Transverse colon (tissue), 4 donors: Measurements from ENCODE around the gene CBX6. TPM values are rescaled to one million over a fixed set of nuclear protein-coding genes. Genes with fewer than 3 reads are reported as not detected.

Source experiments
- DNase-seq: peaks from one replicate; pipeline ENCODE4 v3.0.0-alpha.2; 2019
- H3K27ac ChIP-seq, 4 donors: fragments of 200-600 bp; sonication (generic); 2 replicates each; pipeline ENCODE4 v1.5.1; 2016 to 2018; ENCODE audit warnings: inconsistent platforms in 4 of 4
- H3K27me3 ChIP-seq: fragments of 200-600 bp; sonication (generic); 2 replicates; pipeline ENCODE4 v1.5.1; 2017; ENCODE audit warnings: inconsistent platforms
- H3K36me3 ChIP-seq, 4 donors: fragments of 200-600 bp; sonication (generic); 2 replicates each; pipeline ENCODE4 v1.5.1; 2017 to 2019; ENCODE audit warnings: inconsistent platforms in 4 of 4
- H3K4me1 ChIP-seq, 4 donors: fragments of 200-600 bp; sonication (generic); 2 replicates each; pipeline ENCODE4 v1.5.1; 2017 to 2020; ENCODE audit warnings: inconsistent platforms in 4 of 4
- H3K4me3 ChIP-seq, 4 donors: fragments of 200-600 bp; sonication (generic); 1 replicate in 1 of 4; 2 replicates in 3 of 4; pipeline versions ENCODE4 v1.5.1 to v1.6.1; 2017 to 2019; ENCODE audit warnings: inconsistent platforms in 4 of 4
- H3K9me3 ChIP-seq, 2 donors: fragments of 200-600 bp; sonication (generic); 2 replicates each; pipeline ENCODE4 v1.5.1; 2017 to 2019; ENCODE audit warnings: inconsistent platforms in 2 of 2
- CTCF ChIP-seq, 5 experiments: fragments of 200-600 bp in 3 of 5; fragments of 450-650 bp in 2 of 5; sonication (generic) in 3 of 5; IDR thresholded peaks; 1 replicate in 2 of 5; 2 replicates in 3 of 5; pipeline ENCODE4 v1.5.1; 2016 to 2017; ENCODE audit warnings: antibody characterized with exemption in 5 of 5, inconsistent platforms in 3 of 5, mild to moderate bottlenecking in 2 of 5, moderate library complexity in 1 of 5
- EP300 ChIP-seq: sonication (generic); formaldehyde crosslinking; IDR thresholded peaks from one replicate; pipeline ENCODE4 v1.6.1; 2017; ENCODE audit warnings: antibody characterized with exemption, low read depth
- POLR2A ChIP-seq: fragments of 450-650 bp; IDR thresholded peaks from one replicate; pipeline ENCODE4 v1.6.1; 2016; ENCODE audit warnings: antibody characterized with exemption, mild to moderate bottlenecking, moderate library complexity
- POLR2AphosphoS5 ChIP-seq, 3 donors: sonication (generic); formaldehyde crosslinking; IDR thresholded peaks; one replicate each; pipeline ENCODE4 v1.6.1; 2016; ENCODE audit warnings: antibody characterized with exemption in 3 of 3
- WGBS, 2 donors: methylation state at CpG; one replicate each; pipeline ENCODE4 v1.1.5; 2018; ENCODE audit warnings: low coverage in 1 of 2; 5-methylcytosine and 5-hydroxymethylcytosine counted together
- in situ Hi-C, 4 donors: fragments of 200-750 bp; cut with MboI; loops; one replicate each; pipeline versions ENCODE4 v1.15.0 to v1.15.1; 2017; ENCODE audit warnings: low sequenced_read_pairs in 3 of 4, low pct_ligation_motif_present in 1 of 4, low pct_unique_long_range_greater_than_20kb in 1 of 4
- intact Hi-C: fragments of 100-400 bp; cut with DNase I; formaldehyde crosslinking; loops from one replicate; pipeline ENCODE4 v1.15.1; 2023; ENCODE audit warnings: low total_unique reads
- total RNA-seq, 4 donors: library from RNA; depleted of rRNA; stranded (reverse); fragments of >200 nt; gene quantifications; one replicate each; pipeline ENCODE4 v1.1.0, GENCODE V29; 2016

The CBX6 gene
- 10 to 100 TPM; 14.5 to 42.6 (median 22.1) TPM for total RNA-seq

- in situ Hi-C loops: loop anchor here (10.0 to 25.0 kb wide), 3 partner anchors 132 to 252 kb away; no protein-coding TSS in a partner anchor
Measured at GRCh38 chr22:38872172-38872830, at the start of gene CBX6. CBX6 (minus strand) TSS chr22:38872216; CDS start chr22:38872190, 26 bp downstream.

GRCh38 chr22:38921806-38922205 lies 49.8 kb upstream of the CBX6 start:
- H3K4me1 ChIP-seq: peaks cover 14 to 46% (median 26%) of the 10 kb centered on the region in 4 donors

More at GRCh38 chr22:38872172-38872830, at the start of gene CBX6:
- Histone ChIP-seq H3K4me3 (peak within 1 kb of the TSS; percentile 54 to 71 (median 64)), H3K27me3 (peaks cover 36% of the 10 kb centered on the region), H3K4me1 (peaks cover 14 to 38% (median 21%) of the 10 kb centered on the region in 4 donors), H3K9me3 (no peaks in the 10 kb centered on the region), H3K36me3 (no peaks in the 10 kb centered on the region), H3K27ac (peak within 1 kb of the TSS; percentile 88 to 95 (median 90))
- intact Hi-C loops: loop anchor here (1.0 kb wide), 1 partner anchor 54 kb away; no protein-coding TSS in a partner anchor
- WGBS, 2 donors: 1% methylated on average over 33 of the region's 73 CpGs; no CpG with 5 or more reads in 1 of the 2 donors
- TF ChIP-seq POLR2AphosphoS5 (IDR thresholded peaks at IDR 0.05): peak; percentile 61 to 66 (median 62)
- no peak for TF ChIP-seq EP300
- DNase-seq: peak; percentile 93

GRCh38 chr22:38921120-38921519 lies 49.1 kb upstream of the CBX6 start:
- intact Hi-C loops: no loop called here
- H3K4me1 ChIP-seq: peaks cover 14 to 44% (median 26%) of the 10 kb centered on the region in 4 donors
- 41% methylated on average over 6 of the region's 6 CpGs; no CpG with 5 or more reads in 1 of the 2 donors for WGBS, 2 donors

More at GRCh38 chr22:38921806-38922205, 49.8 kb upstream of the CBX6 start:
- DNase-seq: no peak
- 54 to 60% methylated on average over 1 to 4 of the region's 4 CpGs for WGBS, 2 donors
- no peak overlapping the region for H3K4me3 ChIP-seq
- in situ Hi-C loops (no loop called here), intact Hi-C loops (no loop called here)
- H3K9me3 ChIP-seq: no peaks in the 10 kb centered on the region
- no peaks in the 10 kb centered on the region for H3K27me3 ChIP-seq
- TF ChIP-seq EP300 (no peak), CTCF (IDR thresholded peaks at IDR 0.05) (no peak), POLR2AphosphoS5 (IDR thresholded peaks at IDR 0.05) (no peak), POLR2A (no peak)
- no peak overlapping the region for H3K27ac ChIP-seq
- no peaks in the 10 kb centered on the region for H3K36me3 ChIP-seq

GRCh38 chr22:38919631-38920190 lies 47.7 kb upstream of the CBX6 start:
- Histone ChIP-seq H3K27me3 (no peaks in the 10 kb centered on the region), H3K4me3 (no peak overlapping the region), H3K4me1 (peaks cover 11 to 34% (median 19%) of the 10 kb centered on the region in 4 donors), H3K9me3 (no peaks in the 10 kb centered on the region), H3K27ac (no peak overlapping the region), H3K36me3 (no peaks in the 10 kb centered on the region)
- intact Hi-C loops (no loop called here), in situ Hi-C loops (no loop called here)
- WGBS, 2 donors: 97 to 100% methylated on average over 1 of the region's 1 CpG
- TF ChIP-seq EP300 (no peak), CTCF (IDR thresholded peaks at IDR 0.05) (no peak), POLR2AphosphoS5 (IDR thresholded peaks at IDR 0.05) (no peak), POLR2A (no peak)
- no peak for DNase-seq

More at GRCh38 chr22:38921120-38921519, 49.1 kb upstream of the CBX6 start:
- Histone ChIP-seq H3K36me3 (no peaks in the 10 kb centered on the region), H3K27me3 (no peaks in the 10 kb centered on the region), H3K27ac (peak overlapping the region in 1 of 4 donors; percentile 49), H3K9me3 (no peaks in the 10 kb centered on the region), H3K4me3 (no peak overlapping the region)
- peak in 1 of 3 donors; percentile 41 for TF ChIP-seq POLR2AphosphoS5 (IDR thresholded peaks at IDR 0.05)
- no peak for TF ChIP-seq POLR2A
- DNase-seq: peak; percentile 91
- in situ Hi-C loops: no loop called here

GRCh38 chr22:38911434-38911833 lies 39.4 kb upstream of the CBX6 start:
- peaks cover 35% of the 10 kb centered on the region for H3K27me3 ChIP-seq
- H3K4me1 ChIP-seq: peaks cover 0 to 2% (median under 1%) of the 10 kb centered on the region in 4 donors
- 38 to 61% methylated on average over 1 of the region's 1 CpG for WGBS, 2 donors
- TF ChIP-seq POLR2AphosphoS5 (IDR thresholded peaks at IDR 0.05) (no peak), POLR2A (no peak), CTCF (IDR thresholded peaks at IDR 0.05) (no peak), EP300 (no peak)
- no peak overlapping the region for H3K4me3 ChIP-seq
- no peaks in the 10 kb centered on the region for H3K9me3 ChIP-seq
- in situ Hi-C loops (no loop called here), intact Hi-C loops (no loop called here)
- H3K36me3 ChIP-seq: no peaks in the 10 kb centered on the region
- no peak for DNase-seq
- H3K27ac ChIP-seq: no peak overlapping the region
